ENCODE measurements around the gene GRIA4.
A peak's percentile ranks its signal among the peaks of the same experiment; 100 is the strongest.

GRIA4 gene

GRCh38 chr11:105799728-105800462, 190.0 kb downstream of the GRIA4 start:
- FAIRE-seq (no peak), DNase-seq (ENCODE audit: insufficient read length, low spot score) (no peak)
- no peak for TF ChIP-seq POLR2A (IDR thresholded peaks at IDR 0.05; ENCODE audit: low read depth, low read length)

DNA sequence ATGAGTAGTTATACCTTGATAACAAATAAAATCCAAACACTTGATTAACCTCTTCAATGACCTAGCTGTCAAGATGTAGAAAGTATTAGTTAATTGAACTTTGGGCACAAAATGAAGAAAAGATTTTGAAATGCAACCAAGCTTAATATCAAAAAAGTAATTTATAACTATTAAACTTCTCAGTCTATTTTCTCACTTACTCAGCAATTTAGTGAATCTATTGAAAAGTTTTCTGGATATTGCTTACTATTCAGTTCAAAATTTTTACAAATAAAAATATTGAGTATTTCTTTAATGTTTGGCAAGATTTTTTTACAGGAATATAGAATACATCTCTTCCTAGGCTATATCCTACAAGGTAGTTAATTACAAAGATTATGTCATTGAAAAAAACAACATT, 192.5 kb downstream of the GRIA4 start:
- DNase-seq (ENCODE audit: insufficient read length, low spot score) = no peak
- TF ChIP-seq POLR2A (IDR thresholded peaks at IDR 0.05; ENCODE audit: low read depth, low read length) = no peak
- no peak for FAIRE-seq

DNA sequence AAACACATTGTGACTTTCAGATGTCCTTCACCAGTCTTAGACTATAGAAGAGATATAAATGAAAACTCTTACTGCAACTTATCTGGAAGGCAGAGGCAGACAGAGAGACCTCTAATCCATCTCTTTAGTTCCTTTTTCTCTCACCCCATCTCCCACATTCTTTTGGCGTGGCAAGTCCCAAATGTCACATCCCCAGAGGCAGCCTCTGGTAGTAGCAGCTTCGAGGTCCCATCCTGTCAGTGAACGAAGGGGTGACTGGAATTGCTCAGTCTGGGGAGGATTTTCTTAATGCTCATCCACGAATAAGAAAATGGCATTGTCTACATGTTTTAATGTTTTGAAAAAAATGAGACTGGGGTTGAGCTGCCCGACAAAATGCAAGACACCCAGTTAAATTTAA, 201.4 kb downstream of the GRIA4 start:
- TF ChIP-seq POLR2A (IDR thresholded peaks at IDR 0.05; ENCODE audit: low read depth, low read length) = no peak
- no peak for FAIRE-seq
- DNase-seq (ENCODE audit: insufficient read length, low spot score) = no peak

GRCh38 chr11:105821372-105821771, 211.5 kb downstream of the GRIA4 start:
- FAIRE-seq (no peak), DNase-seq (ENCODE audit: insufficient read length, low spot score) (no peak)
- no peak for TF ChIP-seq POLR2A (IDR thresholded peaks at IDR 0.05; ENCODE audit: low read depth, low read length)

GRCh38 chr11:105821781-105822180, 211.9 kb downstream of the GRIA4 start:
- FAIRE-seq (no peak), DNase-seq (ENCODE audit: insufficient read length, low spot score) (no peak)
- no peak for TF ChIP-seq POLR2A (IDR thresholded peaks at IDR 0.05; ENCODE audit: low read depth, low read length)

DNA sequence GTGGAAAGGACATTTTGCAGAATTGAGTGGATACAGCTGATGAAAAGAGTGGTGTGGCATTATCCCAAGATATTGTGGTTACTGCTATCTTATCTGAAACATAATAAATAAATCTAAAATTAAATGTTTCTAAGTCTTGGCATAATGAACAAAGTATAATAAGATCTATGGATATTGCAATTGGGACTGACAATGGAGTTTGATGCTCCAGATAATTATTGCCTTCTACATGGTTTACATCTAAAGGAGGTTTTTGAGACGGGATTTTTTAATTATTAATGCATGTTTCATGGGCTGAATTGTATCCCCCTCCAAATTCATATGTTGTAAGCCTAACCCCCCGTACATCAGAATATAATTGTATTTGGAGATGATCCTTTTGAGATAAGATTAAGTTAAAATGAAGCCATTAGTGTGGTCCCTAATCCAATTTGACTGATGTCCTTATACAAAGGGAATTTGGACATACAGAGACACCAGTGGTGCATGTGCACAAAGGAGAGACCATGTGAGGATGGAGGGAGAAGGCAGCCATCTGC, 213.7 kb downstream of the GRIA4 start:
- no peak for FAIRE-seq
- no peak for TF ChIP-seq POLR2A (IDR thresholded peaks at IDR 0.05; ENCODE audit: low read depth, low read length)
- no peak for DNase-seq (ENCODE audit: insufficient read length, low spot score)

- FAIRE-seq (no peak), DNase-seq (ENCODE audit: insufficient read length, low spot score) (no peak)
- TF ChIP-seq POLR2A (IDR thresholded peaks at IDR 0.05; ENCODE audit: low read depth, low read length) = no peak
Measured at GRCh38 chr11:105824457-105825013, 214.7 kb downstream of the GRIA4 start.

GRCh38 chr11:105825141-105825540, 215.3 kb downstream of the GRIA4 start:
- no peak for TF ChIP-seq POLR2A (IDR thresholded peaks at IDR 0.05; ENCODE audit: low read depth, low read length)
- DNase-seq (ENCODE audit: insufficient read length, low spot score) (no peak), FAIRE-seq (no peak)

GRCh38 chr11:105827906-105828305, 218.0 kb downstream of the GRIA4 start:
- no peak for FAIRE-seq
- TF ChIP-seq POLR2A (IDR thresholded peaks at IDR 0.05; ENCODE audit: low read depth, low read length) = no peak
- DNase-seq (ENCODE audit: insufficient read length, low spot score) = no peak

DNA sequence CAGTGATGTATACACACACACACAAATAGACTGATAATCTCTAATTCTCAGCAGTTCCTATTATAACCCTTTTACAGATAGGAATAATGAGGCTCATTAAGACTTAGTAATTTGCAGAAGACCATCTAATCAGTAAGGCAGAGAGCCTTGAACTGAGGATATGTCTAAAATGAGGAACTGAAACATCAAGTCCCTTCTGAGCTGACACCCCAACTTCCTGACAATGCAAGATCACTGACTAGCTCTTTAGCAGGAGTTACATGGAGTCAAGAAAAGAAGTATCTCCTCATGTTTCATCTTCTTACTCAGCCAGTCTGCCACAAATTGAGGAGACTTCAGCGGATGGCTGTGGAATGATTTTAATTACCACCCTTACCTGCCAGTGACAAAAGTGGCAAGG, 219.2 kb downstream of the GRIA4 start:
- FAIRE-seq = no peak
- no peak for TF ChIP-seq POLR2A (IDR thresholded peaks at IDR 0.05; ENCODE audit: low read depth, low read length)
- no peak for DNase-seq (ENCODE audit: insufficient read length, low spot score)

GRCh38 chr11:105834461-105834860, 224.6 kb downstream of the GRIA4 start:
- FAIRE-seq (no peak), DNase-seq (ENCODE audit: insufficient read length, low spot score) (no peak)
- no peak for TF ChIP-seq POLR2A (IDR thresholded peaks at IDR 0.05; ENCODE audit: low read depth, low read length)

DNA sequence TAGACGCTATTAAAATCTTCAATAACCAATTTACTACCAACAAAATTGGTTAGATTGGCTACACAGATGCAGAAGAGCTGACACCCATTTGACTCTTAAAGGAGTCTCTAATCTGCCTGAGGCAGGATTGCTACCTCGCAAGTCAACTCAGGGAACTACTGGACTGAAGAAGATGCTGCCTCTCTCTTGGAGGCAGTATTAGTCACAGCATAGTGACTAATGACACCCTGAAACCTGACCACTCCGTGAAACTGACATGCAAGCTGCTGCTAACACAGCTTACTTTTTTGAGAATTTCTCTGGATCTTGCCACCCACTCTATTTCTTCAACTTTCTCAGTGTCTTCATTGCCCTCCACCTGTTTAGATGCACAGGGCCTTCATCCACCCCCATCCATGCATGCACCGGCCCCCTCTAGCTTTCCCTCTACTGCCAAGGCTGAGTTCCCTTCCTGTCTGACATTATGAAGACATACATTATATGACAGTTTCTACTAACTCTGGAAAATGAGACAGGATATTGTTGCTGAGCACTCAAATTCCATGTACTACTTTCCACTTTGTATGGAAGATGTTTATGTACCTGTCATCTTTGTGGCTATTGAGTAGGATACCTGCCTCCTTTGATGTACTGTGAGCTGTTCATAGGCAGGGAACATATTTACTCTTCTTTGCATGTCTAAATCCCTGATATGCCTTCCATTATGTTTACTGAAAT, 229.0 kb downstream of the GRIA4 start:
- FAIRE-seq = peak; percentile 64
- peak; percentile 1 for DNase-seq (ENCODE audit: insufficient read length, low spot score)
- TF ChIP-seq POLR2A (IDR thresholded peaks at IDR 0.05; ENCODE audit: low read depth, low read length) = no peak

GRCh38 chr11:105840391-105840790, 230.5 kb downstream of the GRIA4 start:
- FAIRE-seq (no peak), DNase-seq (ENCODE audit: insufficient read length, low spot score) (no peak)
- no peak for TF ChIP-seq POLR2A (IDR thresholded peaks at IDR 0.05; ENCODE audit: low read depth, low read length)

GRCh38 chr11:105852403-105852802, 242.5 kb downstream of the GRIA4 start:
- FAIRE-seq = no peak
- no peak for TF ChIP-seq POLR2A (IDR thresholded peaks at IDR 0.05; ENCODE audit: low read depth, low read length)
- DNase-seq (ENCODE audit: insufficient read length, low spot score) = no peak
